GM10266 (cell line): ENCODE results near the gene PPP2R5C.

Experiments used
- DNase-seq: peaks from one replicate; pipeline ENCODE4 v3.0.0; 2012; ENCODE audit errors: extremely low spot score
- CTCF ChIP-seq: IDR thresholded peaks from 2 replicates; pipeline ENCODE4 v1.5.1; 2012; ENCODE audit warnings: mild to moderate bottlenecking, low read depth; ENCODE audit not compliant: control insufficient read depth, insufficient read depth; ENCODE audit errors: missing control alignments

Gene PPP2R5C

DNA sequence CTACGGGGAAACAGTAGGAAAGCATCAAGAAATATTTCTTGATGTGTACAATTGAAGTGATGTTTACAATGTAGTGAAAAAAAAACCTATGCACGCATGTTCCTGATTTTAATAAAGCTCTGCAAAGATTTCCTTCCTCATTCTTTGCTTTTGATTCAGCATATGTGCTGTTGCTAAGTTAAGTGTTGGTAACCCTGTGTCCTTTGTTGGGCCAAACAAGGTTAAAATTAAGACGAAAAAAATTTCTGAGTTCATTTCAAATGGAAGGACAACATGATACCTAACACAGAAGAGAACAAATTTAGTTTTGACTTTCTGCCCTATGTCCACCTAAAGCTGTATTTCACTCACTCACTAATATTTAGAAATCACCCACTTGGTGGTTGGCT is 62.8 kb downstream of the PPP2R5C start:
- no peak for TF ChIP-seq CTCF
- DNase-seq, result no peak

DNA sequence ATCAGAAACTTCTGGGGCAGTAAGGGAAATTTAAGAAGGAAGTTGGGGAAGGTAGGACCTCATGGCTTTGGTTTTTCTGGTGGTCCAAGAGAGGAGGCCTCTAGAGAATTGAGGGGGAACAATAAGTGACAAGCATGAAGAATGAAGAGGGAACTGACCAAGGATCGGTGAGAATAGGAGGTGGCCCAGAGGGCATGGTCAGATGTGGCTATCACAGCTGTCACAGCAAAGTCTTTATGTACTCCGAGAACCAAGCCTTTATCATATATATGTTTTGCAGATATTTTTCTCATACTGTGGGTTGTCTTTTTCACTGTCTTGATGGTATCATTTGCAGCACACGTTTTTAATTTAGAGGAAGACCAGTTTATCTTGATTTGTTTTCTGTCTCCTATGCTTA is 64.3 kb downstream of the PPP2R5C start:
- no peak for DNase-seq
- no peak for TF ChIP-seq CTCF

GRCh38 chr14:101826351-101826750 is 64.8 kb downstream of the PPP2R5C start:
- no peak for TF ChIP-seq CTCF
- no peak for DNase-seq

DNA sequence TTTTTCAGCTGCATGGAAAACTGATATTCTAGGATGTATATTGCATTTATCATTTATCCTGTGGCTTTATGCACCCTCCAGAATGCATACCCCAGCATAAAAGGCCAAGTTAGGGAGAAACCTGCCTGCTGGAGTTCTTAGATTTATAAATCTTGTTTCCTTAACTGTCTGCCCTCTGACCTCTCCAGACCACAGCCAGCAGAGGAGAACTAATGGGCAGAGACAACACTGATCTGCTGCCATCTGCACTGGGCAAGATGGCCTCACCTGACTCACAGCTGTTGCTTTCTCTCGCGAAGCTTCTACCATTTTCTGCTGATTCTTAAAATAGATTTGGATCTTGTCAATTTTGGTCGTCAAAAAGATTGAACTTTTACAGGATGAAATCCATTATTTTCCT is 65.8 kb downstream of the PPP2R5C start:
- TF ChIP-seq CTCF, result no peak
- no peak for DNase-seq

DNA sequence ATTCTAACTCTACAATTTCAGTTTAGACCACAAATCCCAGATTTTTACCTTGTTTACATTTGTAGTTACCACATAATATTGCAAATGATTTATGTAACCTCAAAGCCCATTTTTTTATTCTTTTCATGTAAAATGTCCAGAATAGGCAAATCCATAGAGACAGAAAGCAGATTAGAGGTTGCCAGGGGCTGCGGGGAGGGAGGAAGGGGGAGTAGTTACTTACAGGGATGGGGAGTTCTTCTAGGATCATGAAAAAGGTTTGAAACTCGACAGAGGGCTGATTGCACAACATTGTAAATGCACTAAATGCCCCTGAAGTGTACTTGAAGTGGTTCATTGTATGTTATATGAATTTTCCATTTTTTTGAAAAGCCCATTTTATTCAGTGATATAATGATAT is 66.5 kb downstream of the PPP2R5C start:
- TF ChIP-seq CTCF, result no peak
- no peak for DNase-seq

- TF ChIP-seq CTCF, result no peak
These were observed 68.8 kb downstream of the PPP2R5C start for GRCh38 chr14:101830271-101830670.

GRCh38 chr14:101833045-101833444 is 71.5 kb downstream of the PPP2R5C start:
- no peak for TF ChIP-seq CTCF
- DNase-seq, result no peak

More at GRCh38 chr14:101830271-101830670, 68.8 kb downstream of the PPP2R5C start:
- DNase-seq, result no peak
